Left ventricle myocardium inferior (tissue), 1 donor: ENCODE measurements around the gene LYRM2. TPM values are rescaled to one million over a fixed set of nuclear protein-coding genes. Genes with fewer than 3 reads are reported as not detected.

Experiments
- DNase-seq: peaks from one replicate; pipeline ENCODE4 v3.0.0-alpha.2; 2020
- H3K27ac ChIP-seq: fragments of 200-600 bp; replicated peaks from 2 replicates; pipeline ENCODE4 v1.8.0; 2021
- H3K27me3 ChIP-seq: fragments of 200-600 bp; 2 replicates; pipeline ENCODE4 v1.8.0; 2021; ENCODE audit warnings: low read depth
- H3K36me3 ChIP-seq: fragments of 200-600 bp; 2 replicates; pipeline ENCODE4 v1.8.0; 2021
- H3K4me1 ChIP-seq: fragments of 200-600 bp; 2 replicates; pipeline ENCODE4 v1.8.0; 2021
- H3K4me3 ChIP-seq: fragments of 200-600 bp; 2 replicates; pipeline ENCODE4 v1.8.0; 2021; ENCODE audit warnings: mild to moderate bottlenecking, moderate library complexity
- H3K9me3 ChIP-seq: fragments of 200-600 bp; replicated peaks from 2 replicates; pipeline ENCODE4 v1.8.0; 2021
- intact Hi-C: fragments of 100-400 bp; cut with micrococcal nuclease; formaldehyde crosslinking; loops from one replicate; pipeline ENCODE4 v1.11.0; 2022
- total RNA-seq: library from RNA; stranded (reverse); fragmentation: NEBNext Ultra II Directional; extraction: Animal tissue kit (Norgen Biotek cat#: 25700); gene quantifications from one replicate; pipeline ENCODE4 v1.2.1, GENCODE V29; 2021
- TF ChIP-seq, protein P1 (sequence below): fragments of 200-600 bp; IDR thresholded peaks from 2 replicates; pipeline ENCODE4 v1.8.0; 2021; ENCODE audit warnings: antibody characterized with exemption, mild to moderate bottlenecking, borderline replicate concordance
- donor health status: DM: no; HTN: yes; CAD: no; lungs with severe emphysema.

The LYRM2 gene
- total RNA-seq, 1 donor from 2014 or later, result 41.3 TPM

GRCh38 chr6:89542081-89542857 is 96.3 kb downstream of the LYRM2 start:
- no peaks in the 10 kb centered on the region for H3K36me3 ChIP-seq

DNA sequence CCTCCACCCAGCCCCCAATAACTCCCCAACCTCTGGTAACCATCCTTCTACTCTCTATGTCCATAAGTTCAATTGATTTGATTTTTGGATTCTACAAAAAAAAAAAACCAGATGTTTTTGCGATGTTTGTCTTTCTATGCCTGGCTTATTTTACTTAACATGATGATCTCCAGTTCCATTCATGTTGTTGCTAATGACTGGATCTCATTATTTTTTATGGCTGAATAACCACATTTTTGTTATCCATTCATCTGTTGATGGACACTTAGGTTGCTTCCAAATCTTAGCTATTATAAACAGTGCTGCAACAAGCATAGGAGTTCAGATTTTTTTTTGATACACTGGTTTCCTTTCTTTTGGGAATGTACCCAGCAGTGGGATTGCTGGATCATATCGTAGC is 98.8 kb downstream of the LYRM2 start:
- no peak for DNase-seq
- Histone ChIP-seq H3K9me3 (no peaks in the 10 kb centered on the region), H3K4me1 (no peaks in the 10 kb centered on the region), H3K27me3 (no peaks in the 10 kb centered on the region), H3K36me3 (no peaks in the 10 kb centered on the region), H3K4me3 (no peak overlapping the region), H3K27ac (no peak overlapping the region)
- intact Hi-C loops, result no loop called here
- TF ChIP-seq, protein P1, sequence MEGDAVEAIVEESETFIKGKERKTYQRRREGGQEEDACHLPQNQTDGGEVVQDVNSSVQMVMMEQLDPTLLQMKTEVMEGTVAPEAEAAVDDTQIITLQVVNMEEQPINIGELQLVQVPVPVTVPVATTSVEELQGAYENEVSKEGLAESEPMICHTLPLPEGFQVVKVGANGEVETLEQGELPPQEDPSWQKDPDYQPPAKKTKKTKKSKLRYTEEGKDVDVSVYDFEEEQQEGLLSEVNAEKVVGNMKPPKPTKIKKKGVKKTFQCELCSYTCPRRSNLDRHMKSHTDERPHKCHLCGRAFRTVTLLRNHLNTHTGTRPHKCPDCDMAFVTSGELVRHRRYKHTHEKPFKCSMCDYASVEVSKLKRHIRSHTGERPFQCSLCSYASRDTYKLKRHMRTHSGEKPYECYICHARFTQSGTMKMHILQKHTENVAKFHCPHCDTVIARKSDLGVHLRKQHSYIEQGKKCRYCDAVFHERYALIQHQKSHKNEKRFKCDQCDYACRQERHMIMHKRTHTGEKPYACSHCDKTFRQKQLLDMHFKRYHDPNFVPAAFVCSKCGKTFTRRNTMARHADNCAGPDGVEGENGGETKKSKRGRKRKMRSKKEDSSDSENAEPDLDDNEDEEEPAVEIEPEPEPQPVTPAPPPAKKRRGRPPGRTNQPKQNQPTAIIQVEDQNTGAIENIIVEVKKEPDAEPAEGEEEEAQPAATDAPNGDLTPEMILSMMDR, result no peak

More at GRCh38 chr6:89542081-89542857, 96.3 kb downstream of the LYRM2 start:
- intact Hi-C loops, result no loop called here
- TF ChIP-seq, protein P1, result no peak
- H3K27ac ChIP-seq, result no peak overlapping the region
- no peaks in the 10 kb centered on the region for H3K9me3 ChIP-seq
- no peak for DNase-seq
- H3K4me1 ChIP-seq, result no peaks in the 10 kb centered on the region
- no peak overlapping the region for H3K4me3 ChIP-seq
- H3K27me3 ChIP-seq, result no peaks in the 10 kb centered on the region

GRCh38 chr6:89536231-89536630 is 102.3 kb downstream of the LYRM2 start:
- no peak for DNase-seq
- no peaks in the 10 kb centered on the region for H3K9me3 ChIP-seq
- H3K27ac ChIP-seq, result no peak overlapping the region
- no peak overlapping the region for H3K4me3 ChIP-seq
- intact Hi-C loops, result no loop called here
- H3K27me3 ChIP-seq, result no peaks in the 10 kb centered on the region
- H3K36me3 ChIP-seq, result no peaks in the 10 kb centered on the region
- TF ChIP-seq, protein P1, result no peak
- H3K4me1 ChIP-seq, result peaks cover 5% of the 10 kb centered on the region

- Histone ChIP-seq H3K36me3 (no peaks in the 10 kb centered on the region), H3K9me3 (no peaks in the 10 kb centered on the region), H3K27me3 (no peaks in the 10 kb centered on the region), H3K4me1 (peaks cover 20% of the 10 kb centered on the region), H3K27ac (no peak overlapping the region), H3K4me3 (no peak overlapping the region)
- TF ChIP-seq, protein P1, result no peak
- peak; percentile 46 for DNase-seq
- intact Hi-C loops, result no loop called here
Observed at GRCh38 chr6:89530982-89531381, 107.6 kb downstream of the LYRM2 start.

GRCh38 chr6:89528866-89529265 is 109.7 kb downstream of the LYRM2 start:
- no peaks in the 10 kb centered on the region for H3K27me3 ChIP-seq
- H3K27ac ChIP-seq, result no peak overlapping the region
- DNase-seq, result no peak
- H3K4me3 ChIP-seq, result no peak overlapping the region
- TF ChIP-seq, protein P1, result no peak
- intact Hi-C loops, result no loop called here
- peaks cover 26% of the 10 kb centered on the region for H3K4me1 ChIP-seq
- H3K9me3 ChIP-seq, result no peaks in the 10 kb centered on the region
- no peaks in the 10 kb centered on the region for H3K36me3 ChIP-seq
